MM.1S (cell line): ENCODE results near the gene BAG2.

Source experiments
- EZH2 ChIP-seq: fragments of 300-600 bp; sonication (generic); optimal IDR thresholded peaks from 2 replicates; pipeline ENCODE3; 2017; ENCODE audit warnings: low read depth, mild to moderate bottlenecking, antibody characterized with exemption, low read length, mixed read lengths
- EZH2phosphoT487 ChIP-seq: fragments of 300-600 bp; sonication (generic); IDR thresholded peaks from 2 replicates; pipeline ENCODE4 v1.6.1; 2018; ENCODE audit warnings: antibody characterized with exemption, low read length
- TF ChIP-seq, protein P1 (sequence below): fragments of 300-600 bp; sonication (generic); IDR thresholded peaks from 2 replicates; pipeline ENCODE4 v1.5.1; 2016; ENCODE audit warnings: antibody characterized with exemption, low read length, mixed read lengths

DNA sequence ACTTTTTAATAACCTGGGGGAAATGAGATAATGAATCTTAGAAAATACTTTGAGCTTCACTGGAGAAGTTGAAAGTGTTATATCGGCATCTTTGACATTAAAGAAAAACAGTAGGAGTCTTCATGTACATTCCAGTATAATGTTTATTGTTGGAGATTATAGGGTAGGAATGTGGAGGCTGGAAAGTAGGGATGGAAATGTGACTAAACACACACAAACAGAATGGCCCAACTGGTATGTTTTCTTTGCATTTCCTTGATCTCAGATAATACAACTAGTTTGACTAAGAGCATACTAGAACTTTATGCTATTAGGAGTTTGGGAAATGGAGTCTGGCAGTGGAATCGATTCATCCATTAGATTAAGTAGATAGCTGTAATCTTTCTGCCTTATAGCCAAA is 10.1 kb upstream of the BAG2 start:
- TF ChIP-seq, protein P1, sequence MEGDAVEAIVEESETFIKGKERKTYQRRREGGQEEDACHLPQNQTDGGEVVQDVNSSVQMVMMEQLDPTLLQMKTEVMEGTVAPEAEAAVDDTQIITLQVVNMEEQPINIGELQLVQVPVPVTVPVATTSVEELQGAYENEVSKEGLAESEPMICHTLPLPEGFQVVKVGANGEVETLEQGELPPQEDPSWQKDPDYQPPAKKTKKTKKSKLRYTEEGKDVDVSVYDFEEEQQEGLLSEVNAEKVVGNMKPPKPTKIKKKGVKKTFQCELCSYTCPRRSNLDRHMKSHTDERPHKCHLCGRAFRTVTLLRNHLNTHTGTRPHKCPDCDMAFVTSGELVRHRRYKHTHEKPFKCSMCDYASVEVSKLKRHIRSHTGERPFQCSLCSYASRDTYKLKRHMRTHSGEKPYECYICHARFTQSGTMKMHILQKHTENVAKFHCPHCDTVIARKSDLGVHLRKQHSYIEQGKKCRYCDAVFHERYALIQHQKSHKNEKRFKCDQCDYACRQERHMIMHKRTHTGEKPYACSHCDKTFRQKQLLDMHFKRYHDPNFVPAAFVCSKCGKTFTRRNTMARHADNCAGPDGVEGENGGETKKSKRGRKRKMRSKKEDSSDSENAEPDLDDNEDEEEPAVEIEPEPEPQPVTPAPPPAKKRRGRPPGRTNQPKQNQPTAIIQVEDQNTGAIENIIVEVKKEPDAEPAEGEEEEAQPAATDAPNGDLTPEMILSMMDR = no peak
- TF ChIP-seq EZH2 = no peak
- TF ChIP-seq EZH2phosphoT487 = no peak
